ENCODE results near the gene BAG3.

DNA sequence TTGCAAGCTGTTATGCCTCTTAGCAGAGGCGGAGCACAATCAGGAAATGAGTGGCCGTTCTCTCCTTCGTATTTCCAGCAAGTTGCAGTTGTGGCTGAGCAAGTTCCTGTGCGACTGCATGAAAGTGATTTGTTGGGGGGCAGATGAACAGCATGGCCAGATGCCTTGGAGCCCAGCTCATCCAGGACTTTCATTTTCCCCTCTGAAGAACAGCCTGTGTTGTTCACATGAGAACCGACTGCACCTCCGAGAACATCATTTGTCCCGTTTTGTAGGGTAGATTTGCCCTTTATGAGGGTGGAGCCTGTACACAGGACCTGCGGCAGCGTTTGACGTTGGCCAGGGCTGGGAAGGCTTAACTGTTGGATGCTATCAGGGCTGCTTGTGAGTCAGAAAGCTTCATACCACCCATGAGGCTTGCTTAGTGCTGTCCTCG lies 4.4 kb downstream of the BAG3 start:
- TF ChIP-seq, protein P1, sequence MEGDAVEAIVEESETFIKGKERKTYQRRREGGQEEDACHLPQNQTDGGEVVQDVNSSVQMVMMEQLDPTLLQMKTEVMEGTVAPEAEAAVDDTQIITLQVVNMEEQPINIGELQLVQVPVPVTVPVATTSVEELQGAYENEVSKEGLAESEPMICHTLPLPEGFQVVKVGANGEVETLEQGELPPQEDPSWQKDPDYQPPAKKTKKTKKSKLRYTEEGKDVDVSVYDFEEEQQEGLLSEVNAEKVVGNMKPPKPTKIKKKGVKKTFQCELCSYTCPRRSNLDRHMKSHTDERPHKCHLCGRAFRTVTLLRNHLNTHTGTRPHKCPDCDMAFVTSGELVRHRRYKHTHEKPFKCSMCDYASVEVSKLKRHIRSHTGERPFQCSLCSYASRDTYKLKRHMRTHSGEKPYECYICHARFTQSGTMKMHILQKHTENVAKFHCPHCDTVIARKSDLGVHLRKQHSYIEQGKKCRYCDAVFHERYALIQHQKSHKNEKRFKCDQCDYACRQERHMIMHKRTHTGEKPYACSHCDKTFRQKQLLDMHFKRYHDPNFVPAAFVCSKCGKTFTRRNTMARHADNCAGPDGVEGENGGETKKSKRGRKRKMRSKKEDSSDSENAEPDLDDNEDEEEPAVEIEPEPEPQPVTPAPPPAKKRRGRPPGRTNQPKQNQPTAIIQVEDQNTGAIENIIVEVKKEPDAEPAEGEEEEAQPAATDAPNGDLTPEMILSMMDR (IDR thresholded peaks at IDR 0.05 in 2 of 3, conservative IDR thresholded peaks at IDR 0.05 in 1 of 3; ENCODE audit: insufficient read depth in 2 of 3, low read depth in 1 of 3, low read length in 3 of 3) = no peak
- TF ChIP-seq EGR1 (conservative IDR thresholded peaks at IDR 0.05) = no peak
- TF ChIP-seq, protein P2, sequence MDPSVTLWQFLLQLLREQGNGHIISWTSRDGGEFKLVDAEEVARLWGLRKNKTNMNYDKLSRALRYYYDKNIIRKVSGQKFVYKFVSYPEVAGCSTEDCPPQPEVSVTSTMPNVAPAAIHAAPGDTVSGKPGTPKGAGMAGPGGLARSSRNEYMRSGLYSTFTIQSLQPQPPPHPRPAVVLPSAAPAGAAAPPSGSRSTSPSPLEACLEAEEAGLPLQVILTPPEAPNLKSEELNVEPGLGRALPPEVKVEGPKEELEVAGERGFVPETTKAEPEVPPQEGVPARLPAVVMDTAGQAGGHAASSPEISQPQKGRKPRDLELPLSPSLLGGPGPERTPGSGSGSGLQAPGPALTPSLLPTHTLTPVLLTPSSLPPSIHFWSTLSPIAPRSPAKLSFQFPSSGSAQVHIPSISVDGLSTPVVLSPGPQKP (CRISPR knock-in tag; IDR thresholded peaks at IDR 0.05) = no peak
